ENCODE results near the gene ISM1. TPM values are rescaled to one million over a fixed set of nuclear protein-coding genes. Genes with fewer than 3 reads are reported as not detected.

The ISM1 gene
- total RNA-seq, 4 donors from 2014 or later = 1.8 to 7.1 (median 4.0) TPM

DNA sequence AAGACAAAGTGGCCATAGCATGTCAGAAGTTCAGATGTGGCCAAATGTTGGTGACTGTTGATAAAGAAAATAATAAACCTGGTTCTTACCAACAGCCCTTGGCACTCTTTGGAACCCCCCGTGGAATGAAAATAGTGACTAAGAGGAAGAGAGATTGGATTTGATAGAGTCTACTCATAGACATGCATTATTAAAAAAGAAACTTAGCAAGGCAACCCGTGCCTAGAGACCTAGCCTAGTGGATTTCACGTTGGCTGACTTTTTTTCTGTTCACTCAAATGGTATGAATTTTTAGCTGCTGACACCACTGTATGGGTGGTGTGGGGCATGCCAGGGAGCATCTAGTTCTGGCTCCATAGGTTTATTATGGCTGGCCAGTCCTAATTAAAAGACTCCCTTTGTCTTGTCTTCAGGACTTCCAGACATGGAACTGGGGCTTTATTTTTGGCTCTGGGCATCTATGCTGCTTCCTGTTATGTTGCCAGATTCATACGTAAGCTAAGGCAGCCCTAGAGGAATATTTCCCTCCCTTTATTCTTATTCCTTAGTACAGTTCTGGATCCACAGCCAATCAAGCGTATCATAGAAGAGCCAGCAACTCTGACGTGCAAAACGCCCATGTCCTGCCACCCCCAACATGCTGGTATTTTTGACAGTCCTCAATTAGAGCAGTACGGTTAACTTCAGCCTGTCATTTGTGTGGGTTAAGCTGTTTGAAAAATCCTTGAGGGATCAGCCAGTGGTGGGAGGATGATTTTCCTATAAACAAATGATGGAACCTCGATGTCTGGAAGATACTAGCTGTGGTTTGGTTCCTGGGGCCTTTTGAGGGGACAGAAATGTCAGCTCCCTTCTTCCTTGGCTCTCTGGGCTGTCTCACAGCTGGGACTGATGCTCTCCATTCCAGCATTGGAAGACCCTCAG is 127.5 kb downstream of the ISM1 start:
- TF ChIP-seq, protein P1, sequence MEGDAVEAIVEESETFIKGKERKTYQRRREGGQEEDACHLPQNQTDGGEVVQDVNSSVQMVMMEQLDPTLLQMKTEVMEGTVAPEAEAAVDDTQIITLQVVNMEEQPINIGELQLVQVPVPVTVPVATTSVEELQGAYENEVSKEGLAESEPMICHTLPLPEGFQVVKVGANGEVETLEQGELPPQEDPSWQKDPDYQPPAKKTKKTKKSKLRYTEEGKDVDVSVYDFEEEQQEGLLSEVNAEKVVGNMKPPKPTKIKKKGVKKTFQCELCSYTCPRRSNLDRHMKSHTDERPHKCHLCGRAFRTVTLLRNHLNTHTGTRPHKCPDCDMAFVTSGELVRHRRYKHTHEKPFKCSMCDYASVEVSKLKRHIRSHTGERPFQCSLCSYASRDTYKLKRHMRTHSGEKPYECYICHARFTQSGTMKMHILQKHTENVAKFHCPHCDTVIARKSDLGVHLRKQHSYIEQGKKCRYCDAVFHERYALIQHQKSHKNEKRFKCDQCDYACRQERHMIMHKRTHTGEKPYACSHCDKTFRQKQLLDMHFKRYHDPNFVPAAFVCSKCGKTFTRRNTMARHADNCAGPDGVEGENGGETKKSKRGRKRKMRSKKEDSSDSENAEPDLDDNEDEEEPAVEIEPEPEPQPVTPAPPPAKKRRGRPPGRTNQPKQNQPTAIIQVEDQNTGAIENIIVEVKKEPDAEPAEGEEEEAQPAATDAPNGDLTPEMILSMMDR (IDR thresholded peaks at IDR 0.05) = no peak
- TF ChIP-seq POLR2AphosphoS5 (IDR thresholded peaks at IDR 0.05) = no peak
- TF ChIP-seq EP300 (IDR thresholded peaks at IDR 0.05) = no peak
- no peak for TF ChIP-seq POLR2A (IDR thresholded peaks at IDR 0.05; ENCODE audit: low read depth)
- Histone ChIP-seq H3K9me3 (no peaks in the 10 kb centered on the region), H3K4me1 (peaks cover 0 to 21% (median 14%) of the 10 kb centered on the region in 4 donors), H3K4me3 (peak overlapping the region in 2 of 4 donors; percentile 11 to 12), H3K27me3 (no peaks in the 10 kb centered on the region), H3K36me3 (no peaks in the 10 kb centered on the region), H3K27ac (replicated peaks in 1 of 4) (peak overlapping the region; percentile 23 to 76 (median 66))
- WGBS = 46% methylated on average over 9 of the region's 9 CpGs
- intact Hi-C loops (cut with DNase I) = no loop called here
- no peak for DNase-seq (ENCODE audit: extremely low spot score)

DNA sequence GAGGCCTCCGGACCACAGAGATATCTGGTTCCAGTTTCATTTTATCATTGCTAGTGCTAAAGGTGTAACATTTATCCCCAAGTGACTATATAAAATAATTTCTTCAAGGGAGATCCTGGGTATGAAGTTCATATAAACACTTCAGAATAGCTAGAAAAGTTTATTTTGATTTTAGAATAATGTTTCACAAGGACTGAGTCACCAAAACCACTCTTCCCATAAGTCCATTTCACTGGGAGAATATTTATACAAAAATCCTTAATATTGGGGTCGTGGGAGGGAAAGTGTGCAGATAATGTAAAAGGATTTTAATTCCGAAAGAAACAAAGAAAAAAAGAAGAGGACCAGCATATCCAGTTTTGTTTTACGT is 128.1 kb downstream of the ISM1 start:
- intact Hi-C loops (cut with DNase I) = no loop called here
- no peak for DNase-seq (ENCODE audit: extremely low spot score)
- H3K4me3 ChIP-seq = peak overlapping the region in 2 of 4 donors; percentile 11 to 12
- H3K27ac ChIP-seq (replicated peaks in 1 of 4) = peak overlapping the region; percentile 23 to 76 (median 66)
- no peaks in the 10 kb centered on the region for H3K27me3 ChIP-seq
- H3K4me1 ChIP-seq = peaks cover 0 to 21% (median 14%) of the 10 kb centered on the region in 4 donors
- TF ChIP-seq, protein P1 (IDR thresholded peaks at IDR 0.05) = no peak
- TF ChIP-seq POLR2A (IDR thresholded peaks at IDR 0.05; ENCODE audit: low read depth) (no peak), EP300 (IDR thresholded peaks at IDR 0.05) (no peak), POLR2AphosphoS5 (IDR thresholded peaks at IDR 0.05) (no peak)
- no peaks in the 10 kb centered on the region for H3K36me3 ChIP-seq
- no peaks in the 10 kb centered on the region for H3K9me3 ChIP-seq
- 61% methylated on average over 4 of the region's 4 CpGs for WGBS

Other genes starting within 250 kb of the ISM1 start
- 10 to 100 TPM in 1 of 4 donors, 1 to 10 TPM in 3; 2.8 to 12.5 (median 3.9) TPM for gene SPTLC3, start 212.3 kb upstream of the ISM1 start, total RNA-seq

All from esophagus muscularis mucosa (tissue), 4 donors.